ENCODE results near the gene LRP1. TPM values are rescaled to one million over a fixed set of nuclear protein-coding genes. Genes with fewer than 3 reads are reported as not detected.

Gene LRP1
- total and polyA plus RNA-seq, 2 experiments from 2014 or later: 26.6 to 145 TPM

GRCh38 chr12:57215065-57215464, 86.8 kb downstream of the LRP1 start (continued):
- TF ChIP-seq ZNF462 (CRISPR knock-in tag; IDR thresholded peaks at IDR 0.05) (no peak), ZNF331 (CRISPR knock-in tag; IDR thresholded peaks at IDR 0.05; ENCODE audit: low read depth) (no peak), NANOG (IDR thresholded peaks at IDR 0.05; ENCODE audit: borderline replicate concordance) (no peak), ZNF114 (CRISPR knock-in tag; IDR thresholded peaks at IDR 0.05) (no peak), REST (IDR thresholded peaks at IDR 0.05; ENCODE audit: unreplicated experiment) (no peak)

- H3K4me2 ChIP-seq: peak overlapping the region; percentile 78
- Mint-ChIP-seq H3K9me3 (no peaks in the 10 kb centered on the region; the same call in 1 of the 3 replicates), H3K4me1 (peaks cover 51% of the 10 kb centered on the region), H3K27ac (no peak overlapping the region), H3K27me3 (ENCODE audit: insufficient read depth, low read depth, poor library complexity) (peaks cover 66% of the 10 kb centered on the region), H3K36me3 (ENCODE audit: low read depth) (peaks cover 16% of the 10 kb centered on the region), H3K4me3 (peak overlapping the region; percentile 41)
- DNase-seq (ENCODE audit: low spot score): no peak
- H3K27me3 ChIP-seq (ENCODE audit: insufficient read depth): peaks cover 71% of the 10 kb centered on the region
- H3K4me3 ChIP-seq: peak overlapping the region; percentile 55
- ATAC-seq: no peak
- peaks cover 38% of the 10 kb centered on the region for H3K4me1 ChIP-seq (ENCODE audit: insufficient read depth)
- no peaks in the 10 kb centered on the region for H3K79me2 ChIP-seq (replicated peaks; ENCODE audit: insufficient read depth)
- TF ChIP-seq EZH2 (IDR thresholded peaks at IDR 0.05; ENCODE audit: low read depth, unreplicated experiment): peak; percentile 78
- no peak for TF ChIP-seq JUNB (IDR thresholded peaks at IDR 0.05; ENCODE audit: unreplicated experiment)
- no peak overlapping the region for H3K27ac ChIP-seq (ENCODE audit: low read depth)
- peak overlapping the region; percentile 90; the same call in 1 of the 2 replicates for H2AFZ ChIP-seq
- H3F3A ChIP-seq (replicated peaks; ENCODE audit: low read depth): 0 out of 2 replicates have a peak, but pooled peaks cover 21% of the 10 kb centered on the region
- H4K20me1 ChIP-seq (replicated peaks; ENCODE audit: insufficient read depth): peaks cover 10% of the 10 kb centered on the region; the same call in 1 of the 2 replicates
- no peaks in the 10 kb centered on the region for H3K9me2 ChIP-seq (ENCODE audit: insufficient read depth)
- H3K36me3 ChIP-seq (ENCODE audit: insufficient read depth): no peaks in the 10 kb centered on the region
Observed at GRCh38 chr12:57215668-57216013, 87.4 kb downstream of the LRP1 start.
